Neural cell (in vitro differentiated cells): ENCODE measurements around the gene TRIM37. TPM values are rescaled to one million over a fixed set of nuclear protein-coding genes. Genes with fewer than 3 reads are reported as not detected.

Experiments
- H2AFZ ChIP-seq: fragments of 200-600, 300-800 bp; sonication (generic), shearing (Covaris generic); 2 replicates; pipeline ENCODE4 v1.6.0; 2014; ENCODE audit warnings: low read depth, mild to moderate bottlenecking, antibody characterized with exemption, low read length, moderate library complexity
- H3F3A ChIP-seq: fragments of 200-600 bp; shearing (Covaris generic); 2 replicates; pipeline ENCODE4 v1.6.1; 2016; ENCODE audit warnings: mild to moderate bottlenecking, moderate library complexity, mixed read lengths, antibody characterized with exemption, low read length; ENCODE audit not compliant: insufficient read depth, poor library complexity, severe bottlenecking
- H3K27ac ChIP-seq: fragments of 200-600, 300-800 bp; sonication (generic), shearing (Covaris generic); 2 replicates; pipeline ENCODE4 v1.5.1; 2014; ENCODE audit warnings: mild to moderate bottlenecking, low read length, moderate library complexity
- H3K27me3 ChIP-seq: fragments of 300-800, 200-600 bp; sonication (generic), shearing (Covaris generic); 2 replicates; pipeline ENCODE4 v1.6.0; 2014; ENCODE audit warnings: mild to moderate bottlenecking, low read depth, low read length, moderate library complexity; ENCODE audit not compliant: insufficient read depth
- H3K36me3 ChIP-seq: fragments of 300-800, 200-600 bp; sonication (generic), shearing (Covaris generic); 2 replicates; pipeline ENCODE4 v1.5.1; 2014; ENCODE audit warnings: mild to moderate bottlenecking, antibody characterized with exemption, low read length, moderate library complexity; ENCODE audit not compliant: insufficient read depth
- H3K4me2 ChIP-seq: fragments of 300-800, 200-600 bp; sonication (generic), shearing (Covaris generic); 2 replicates; pipeline ENCODE4 v1.6.0; 2014; ENCODE audit warnings: mild to moderate bottlenecking, low read length
- H3K4me3 ChIP-seq: fragments of 300-800, 200-600 bp; sonication (generic), shearing (Covaris generic); 2 replicates; pipeline ENCODE4 v1.5.1; 2014; ENCODE audit warnings: mild to moderate bottlenecking, low read length, moderate library complexity
- H3K79me2 ChIP-seq: fragments of 200-600 bp; shearing (Covaris generic); replicated peaks from 2 replicates; pipeline ENCODE4 v1.6.0; 2014; ENCODE audit warnings: mild to moderate bottlenecking, low read length, moderate library complexity; ENCODE audit not compliant: insufficient read depth
- H3K9ac ChIP-seq: fragments of 300-800, 200-600 bp; sonication (generic), shearing (Covaris generic); 2 replicates; pipeline ENCODE4 v1.6.1; 2016; ENCODE audit warnings: mild to moderate bottlenecking, low read length, mixed read lengths
- H3K9me2 ChIP-seq: fragments of 200-600 bp; shearing (Covaris generic); 2 replicates; pipeline ENCODE4 v1.6.1; 2016; ENCODE audit warnings: mild to moderate bottlenecking, low read length, mixed read lengths; ENCODE audit not compliant: insufficient read depth
- H3K9me3 ChIP-seq: fragments of 200-600, 300-800 bp; sonication (generic), shearing (Covaris generic); 2 replicates; pipeline ENCODE4 v1.6.1; 2016; ENCODE audit warnings: mild to moderate bottlenecking, mixed run types, low read length, moderate library complexity, mixed read lengths
- H4K20me1 ChIP-seq: fragments of 200-600 bp; shearing (Covaris generic); 2 replicates; pipeline ENCODE4 v1.6.1; 2016; ENCODE audit warnings: mild to moderate bottlenecking, mixed run types; ENCODE audit not compliant: insufficient read depth
- CTCF ChIP-seq: fragments of 450-650 bp; IDR thresholded peaks from 2 replicates; pipeline ENCODE4 v1.5.1; 2014; ENCODE audit warnings: antibody characterized with exemption, mild to moderate bottlenecking, moderate library complexity; ENCODE audit not compliant: poor library complexity, severe bottlenecking
- EP300 ChIP-seq: fragments of 450-650 bp; conservative IDR thresholded peaks from 2 replicates; pipeline ENCODE4 v1.6.1; 2014; ENCODE audit warnings: antibody characterized with exemption, mild to moderate bottlenecking, moderate library complexity; ENCODE audit not compliant: poor library complexity, severe bottlenecking
- EZH2 ChIP-seq: fragments of 200-600, 300-800 bp; shearing (Covaris generic), sonication (generic); IDR thresholded peaks from 2 replicates; pipeline ENCODE4 v1.6.1; 2014; ENCODE audit warnings: antibody characterized with exemption, low read length, borderline replicate concordance, mild to moderate bottlenecking; ENCODE audit not compliant: insufficient read depth, poor library complexity, severe bottlenecking
- POLR2AphosphoS5 ChIP-seq: IDR thresholded peaks from 2 replicates; pipeline ENCODE4 v1.6.1; 2012
- REST ChIP-seq: IDR thresholded peaks from 2 replicates; pipeline ENCODE4 v1.6.1; 2012; ENCODE audit warnings: borderline replicate concordance
- SMC3 ChIP-seq: fragments of 450-650 bp; conservative IDR thresholded peaks from 2 replicates; pipeline ENCODE4 v1.6.1; 2014; ENCODE audit warnings: antibody characterized with exemption, mild to moderate bottlenecking, moderate library complexity; ENCODE audit not compliant: poor library complexity
- TAF1 ChIP-seq: IDR thresholded peaks from 2 replicates; pipeline ENCODE4 v1.6.1; 2012; ENCODE audit warnings: low read depth
- polyA plus RNA-seq: library from polyadenylated mRNA; depleted of rRNA; stranded (reverse); fragments of >200 nt; gene quantifications from 2 replicates; pipeline ENCODE4 v1.2.3, GENCODE V29; 2014

Gene TRIM37
- polyA plus RNA-seq, 1 donor from 2014 or later, result 65.2 TPM

- no peak for TF ChIP-seq CTCF
- TF ChIP-seq SMC3, result no peak
- Histone ChIP-seq H3K9me3 (no peaks in the 10 kb centered on the region), H3K36me3 (peaks cover 1% of the 10 kb centered on the region)
Measured at GRCh38 chr17:59046192-59046591, 60.5 kb downstream of the TRIM37 start.

GRCh38 chr17:59038734-59039133 is 67.9 kb downstream of the TRIM37 start:
- no peak overlapping the region for H3K9ac ChIP-seq
- H3K27ac ChIP-seq, result no peak overlapping the region
- no peaks in the 10 kb centered on the region for H3K27me3 ChIP-seq
- no peaks in the 10 kb centered on the region for H3K79me2 ChIP-seq
- no peak for TF ChIP-seq EP300
- TF ChIP-seq REST, result no peak
- no peak for TF ChIP-seq CTCF
- no peak for TF ChIP-seq EZH2
- TF ChIP-seq POLR2AphosphoS5, result no peak
- no peak for TF ChIP-seq TAF1
- TF ChIP-seq SMC3, result no peak
- no peaks in the 10 kb centered on the region for H3K9me3 ChIP-seq
- H3K36me3 ChIP-seq, result peaks cover 5% of the 10 kb centered on the region
- no peak overlapping the region for H3K4me2 ChIP-seq
- no peaks in the 10 kb centered on the region for H3K9me2 ChIP-seq
- H2AFZ ChIP-seq, result no peak overlapping the region
- no peaks in the 10 kb centered on the region for H3F3A ChIP-seq
- H3K4me3 ChIP-seq, result no peak overlapping the region
- H4K20me1 ChIP-seq, result no peaks in the 10 kb centered on the region

More at GRCh38 chr17:59046192-59046591, 60.5 kb downstream of the TRIM37 start:
- Histone ChIP-seq H3K4me3 (no peak overlapping the region), H3K9me2 (no peaks in the 10 kb centered on the region), H3K27me3 (no peaks in the 10 kb centered on the region), H3F3A (no peaks in the 10 kb centered on the region), H4K20me1 (no peaks in the 10 kb centered on the region), H3K4me2 (no peak overlapping the region), H3K79me2 (no peaks in the 10 kb centered on the region), H3K27ac (no peak overlapping the region), H3K9ac (no peak overlapping the region), H2AFZ (no peak overlapping the region)
